VCaP (cell line): ENCODE data around the gene PDC.

Experiments
- H3K27ac ChIP-seq: fragments of 450-650 bp; 2 replicates; pipeline ENCODE4 v1.5.1; 2017
- TF ChIP-seq, protein P1 (sequence below): fragments of 450-650 bp; conservative IDR thresholded peaks from 2 replicates; pipeline ENCODE4 v1.5.1; 2017; ENCODE audit warnings: mild to moderate bottlenecking, moderate library complexity

PDC gene

DNA sequence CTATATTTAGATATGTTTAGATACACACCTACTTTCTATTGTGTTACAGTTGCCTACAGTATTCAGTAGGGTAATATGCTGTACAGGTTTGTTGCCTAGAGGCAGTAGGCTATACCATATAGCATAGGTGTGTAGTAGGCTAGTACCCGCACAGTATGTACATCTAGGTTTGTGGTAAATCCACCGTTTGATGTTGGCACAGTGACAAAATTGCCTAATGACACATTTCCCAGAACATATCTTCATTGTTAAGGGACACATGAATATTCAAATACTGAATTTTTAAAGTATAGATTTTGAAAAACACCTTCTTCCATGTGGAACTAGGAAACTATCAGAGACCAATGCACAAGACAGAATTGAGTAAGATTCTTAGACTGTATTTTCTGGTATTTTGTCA, 22.6 kb upstream of the PDC start:
- TF ChIP-seq, protein P1, sequence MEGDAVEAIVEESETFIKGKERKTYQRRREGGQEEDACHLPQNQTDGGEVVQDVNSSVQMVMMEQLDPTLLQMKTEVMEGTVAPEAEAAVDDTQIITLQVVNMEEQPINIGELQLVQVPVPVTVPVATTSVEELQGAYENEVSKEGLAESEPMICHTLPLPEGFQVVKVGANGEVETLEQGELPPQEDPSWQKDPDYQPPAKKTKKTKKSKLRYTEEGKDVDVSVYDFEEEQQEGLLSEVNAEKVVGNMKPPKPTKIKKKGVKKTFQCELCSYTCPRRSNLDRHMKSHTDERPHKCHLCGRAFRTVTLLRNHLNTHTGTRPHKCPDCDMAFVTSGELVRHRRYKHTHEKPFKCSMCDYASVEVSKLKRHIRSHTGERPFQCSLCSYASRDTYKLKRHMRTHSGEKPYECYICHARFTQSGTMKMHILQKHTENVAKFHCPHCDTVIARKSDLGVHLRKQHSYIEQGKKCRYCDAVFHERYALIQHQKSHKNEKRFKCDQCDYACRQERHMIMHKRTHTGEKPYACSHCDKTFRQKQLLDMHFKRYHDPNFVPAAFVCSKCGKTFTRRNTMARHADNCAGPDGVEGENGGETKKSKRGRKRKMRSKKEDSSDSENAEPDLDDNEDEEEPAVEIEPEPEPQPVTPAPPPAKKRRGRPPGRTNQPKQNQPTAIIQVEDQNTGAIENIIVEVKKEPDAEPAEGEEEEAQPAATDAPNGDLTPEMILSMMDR = no peak
- H3K27ac ChIP-seq = no peak overlapping the region

DNA sequence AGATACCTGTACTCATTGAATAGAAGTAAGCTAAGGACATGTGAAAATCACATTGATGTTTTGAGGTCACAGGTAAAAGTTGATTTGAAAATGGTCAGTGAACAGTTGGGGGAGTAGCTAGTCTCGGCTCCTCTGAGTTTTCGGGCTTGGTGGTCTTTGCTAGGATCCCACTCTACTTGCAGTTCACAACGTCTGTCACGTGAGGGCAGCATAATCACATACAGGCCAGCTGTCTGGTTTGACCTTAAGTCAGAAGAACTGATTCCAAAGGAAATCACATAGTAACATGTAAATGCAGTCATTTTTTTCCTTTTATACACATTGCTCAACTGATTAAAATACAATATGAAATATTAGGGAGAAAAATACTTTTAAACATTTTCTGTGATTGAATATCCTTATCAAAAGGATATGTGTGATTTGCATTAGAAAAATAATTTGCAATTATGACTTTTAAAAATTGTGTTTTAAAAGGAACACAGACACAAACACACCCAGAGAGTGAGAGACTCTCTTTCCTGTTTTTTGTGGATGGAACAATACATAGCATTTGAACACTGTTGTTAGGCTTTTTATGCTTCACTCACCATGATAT, 21.8 kb upstream of the PDC start:
- TF ChIP-seq, protein P1 = peak; percentile 97
- H3K27ac ChIP-seq = no peak overlapping the region

DNA sequence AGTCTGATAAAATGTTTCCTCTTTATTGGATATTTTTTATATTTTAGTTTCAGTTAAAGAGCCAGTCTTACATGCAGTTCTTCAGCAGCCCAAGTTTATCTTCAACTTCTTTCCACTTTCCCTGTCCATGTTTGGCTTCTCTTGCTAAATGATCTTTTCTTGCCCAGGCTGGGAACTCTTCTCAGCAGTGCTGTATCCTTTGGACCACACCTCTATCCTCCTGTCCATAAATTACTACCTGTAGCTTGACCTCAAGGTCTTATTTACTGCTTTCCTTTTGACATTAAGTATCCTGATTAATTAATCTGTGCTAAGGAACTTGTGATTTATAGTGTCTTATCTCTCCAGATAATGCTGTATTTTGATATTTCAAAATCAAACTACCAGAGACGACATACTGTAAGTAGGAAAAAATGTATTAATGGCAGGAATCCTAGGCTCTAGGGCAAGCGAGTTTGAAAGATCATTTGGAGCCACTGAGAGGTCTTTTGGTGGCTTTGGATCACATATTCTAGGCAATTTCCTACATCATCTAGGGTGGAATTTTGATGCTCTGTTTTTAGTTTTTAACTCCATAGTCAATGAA, 20.5 kb upstream of the PDC start:
- H3K27ac ChIP-seq = no peak overlapping the region
- TF ChIP-seq, protein P1 = no peak

DNA sequence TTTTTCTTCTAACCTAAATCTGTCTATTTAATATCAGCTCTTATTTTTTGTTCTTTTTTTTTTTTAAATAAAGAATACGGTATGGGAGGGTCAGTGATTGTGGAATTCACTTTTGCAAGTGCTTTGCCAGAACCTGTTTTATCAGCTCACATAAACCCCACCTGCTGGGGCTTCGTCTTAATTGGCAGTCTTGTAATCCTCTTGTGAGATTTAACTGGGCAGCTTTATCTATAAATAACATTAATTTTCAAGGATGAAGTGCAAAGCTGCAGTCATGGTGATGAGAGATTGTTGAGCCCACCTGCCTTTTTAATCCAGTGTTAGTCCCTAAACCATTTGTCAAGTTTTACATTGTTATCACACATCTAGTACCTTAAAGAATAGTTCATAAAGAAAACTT, 18.2 kb upstream of the PDC start:
- TF ChIP-seq, protein P1 = no peak
- H3K27ac ChIP-seq = no peak overlapping the region

DNA sequence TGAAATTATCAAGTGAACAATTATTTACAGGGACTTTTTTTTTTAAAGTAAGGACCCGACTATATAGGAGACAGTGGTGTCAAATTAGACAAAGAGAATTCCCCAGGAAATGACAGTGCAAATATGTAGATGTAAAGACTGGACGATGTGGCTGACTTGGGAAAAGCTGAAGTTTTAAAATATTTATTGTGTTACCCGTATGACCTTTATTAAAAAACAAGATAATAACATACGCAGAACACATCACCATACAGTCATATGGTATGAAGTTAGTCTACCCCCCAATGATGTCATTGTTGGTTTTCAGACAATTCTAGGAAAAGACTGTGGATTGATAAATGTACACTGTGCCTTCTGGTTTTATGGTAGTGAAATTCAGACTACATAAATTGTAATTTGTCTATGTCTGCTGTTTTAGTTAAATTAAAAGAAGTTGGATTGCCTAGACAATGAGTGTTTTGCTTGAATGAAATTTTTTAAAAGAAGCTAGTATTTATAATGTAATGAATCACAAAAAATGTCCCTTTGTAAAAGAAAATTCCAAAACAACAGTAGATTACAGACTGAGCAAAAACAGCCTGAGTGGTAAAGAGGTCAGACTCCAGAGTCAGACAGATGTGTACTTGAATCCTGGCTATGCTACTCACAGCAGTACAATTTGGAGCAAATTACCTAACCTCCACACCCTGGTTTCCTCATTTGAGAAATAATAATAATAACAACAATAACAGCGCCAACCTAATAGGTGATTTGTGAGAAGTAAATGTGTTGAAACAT, 15.5 kb upstream of the PDC start:
- TF ChIP-seq, protein P1 = no peak
- no peak overlapping the region for H3K27ac ChIP-seq

DNA sequence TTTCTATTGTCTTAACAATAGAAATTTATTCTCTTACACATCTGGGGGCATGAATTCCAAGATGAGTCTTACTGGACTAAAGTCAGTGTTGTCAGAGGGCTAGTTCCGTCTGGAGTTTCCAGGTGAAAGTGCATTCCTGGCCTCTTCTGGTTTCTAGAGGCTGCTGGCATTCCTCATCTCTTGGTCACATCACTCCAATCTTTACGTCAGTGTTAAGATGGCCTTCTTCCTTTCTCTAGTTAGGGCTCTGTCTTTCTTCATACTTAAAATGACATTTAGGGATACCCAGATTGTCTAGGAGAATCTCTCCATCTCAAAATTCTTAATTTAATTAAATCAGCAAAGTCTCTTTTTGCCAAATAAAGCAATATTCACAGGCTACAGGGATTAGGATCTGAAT, 13.3 kb upstream of the PDC start:
- H3K27ac ChIP-seq = no peak overlapping the region
- TF ChIP-seq, protein P1 = no peak

DNA sequence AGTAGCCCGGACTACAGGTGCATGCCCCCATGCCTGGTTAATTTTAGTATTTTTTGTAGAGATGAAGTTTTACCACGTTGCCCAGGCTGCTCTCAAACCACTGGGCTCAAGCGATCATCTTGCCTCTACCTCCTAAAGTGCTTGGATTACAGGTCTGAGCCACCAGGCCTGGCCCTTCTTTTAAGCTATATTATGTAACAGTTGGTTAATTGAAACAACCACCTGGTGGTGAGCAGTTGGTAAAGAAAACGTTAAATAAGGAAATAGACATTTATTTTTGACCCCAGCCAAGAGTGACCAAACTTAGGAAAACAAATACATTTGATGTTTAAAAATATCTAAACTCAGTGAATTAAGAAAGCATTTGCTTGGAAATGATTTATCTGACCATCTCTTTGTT, 12.1 kb upstream of the PDC start:
- H3K27ac ChIP-seq = no peak overlapping the region
- TF ChIP-seq, protein P1 = no peak
